Neutrophil (primary cell): ENCODE results near the gene DEAF1.

Experiments
- H3K27ac ChIP-seq: fragments of 200-600 bp; sonication (generic); 2 replicates; pipeline ENCODE4 v1.5.1; 2016; ENCODE audit warnings: mild to moderate bottlenecking, moderate library complexity
- H3K27me3 ChIP-seq: fragments of 200-600 bp; sonication (generic); 2 replicates; pipeline ENCODE4 v1.6.0; 2016; ENCODE audit warnings: mild to moderate bottlenecking
- H3K36me3 ChIP-seq: fragments of 200-600 bp; sonication (generic); 2 replicates; pipeline ENCODE4 v1.5.1; 2017
- H3K4me1 ChIP-seq, 2 experiments: fragments of 200-600 bp in 1 of 2; sonication (generic) in 1 of 2; 1 replicate in 1 of 2; 2 replicates in 1 of 2; pipeline versions ENCODE4 v1.5.1 to v1.6.1; 2013 to 2016; ENCODE audit warnings: low read depth in 1 of 2, low read length in 1 of 2, mild to moderate bottlenecking in 1 of 2, moderate library complexity in 1 of 2; ENCODE audit not compliant: control insufficient read depth in 1 of 2, insufficient read depth in 1 of 2
- H3K4me3 ChIP-seq, 2 experiments: fragments of 200-600 bp in 1 of 2; sonication (generic) in 1 of 2; 1 replicate in 1 of 2; 2 replicates in 1 of 2; pipeline ENCODE4 v1.5.1; 2013 to 2016; ENCODE audit warnings: low read depth in 1 of 2, low read length in 1 of 2, mild to moderate bottlenecking in 1 of 2, moderate library complexity in 1 of 2
- H3K9me3 ChIP-seq: fragments of 200-600 bp; sonication (generic); 2 replicates; pipeline ENCODE4 v1.5.1; 2016
- TF ChIP-seq, protein P1 (sequence below): fragments of 200-600 bp; sonication (generic); IDR thresholded peaks from 2 replicates; pipeline ENCODE4 v1.5.1; 2016; ENCODE audit warnings: antibody characterized with exemption

The DEAF1 gene

GRCh38 chr11:678297-678696, 16.7 kb downstream of the DEAF1 start:
- Histone ChIP-seq H3K4me1 (no peaks in the 10 kb centered on the region), H3K27ac (no peak overlapping the region), H3K4me3 (no peak overlapping the region), H3K27me3 (no peaks in the 10 kb centered on the region), H3K36me3 (peaks cover 55% of the 10 kb centered on the region), H3K9me3 (no peaks in the 10 kb centered on the region)
- TF ChIP-seq, protein P1, sequence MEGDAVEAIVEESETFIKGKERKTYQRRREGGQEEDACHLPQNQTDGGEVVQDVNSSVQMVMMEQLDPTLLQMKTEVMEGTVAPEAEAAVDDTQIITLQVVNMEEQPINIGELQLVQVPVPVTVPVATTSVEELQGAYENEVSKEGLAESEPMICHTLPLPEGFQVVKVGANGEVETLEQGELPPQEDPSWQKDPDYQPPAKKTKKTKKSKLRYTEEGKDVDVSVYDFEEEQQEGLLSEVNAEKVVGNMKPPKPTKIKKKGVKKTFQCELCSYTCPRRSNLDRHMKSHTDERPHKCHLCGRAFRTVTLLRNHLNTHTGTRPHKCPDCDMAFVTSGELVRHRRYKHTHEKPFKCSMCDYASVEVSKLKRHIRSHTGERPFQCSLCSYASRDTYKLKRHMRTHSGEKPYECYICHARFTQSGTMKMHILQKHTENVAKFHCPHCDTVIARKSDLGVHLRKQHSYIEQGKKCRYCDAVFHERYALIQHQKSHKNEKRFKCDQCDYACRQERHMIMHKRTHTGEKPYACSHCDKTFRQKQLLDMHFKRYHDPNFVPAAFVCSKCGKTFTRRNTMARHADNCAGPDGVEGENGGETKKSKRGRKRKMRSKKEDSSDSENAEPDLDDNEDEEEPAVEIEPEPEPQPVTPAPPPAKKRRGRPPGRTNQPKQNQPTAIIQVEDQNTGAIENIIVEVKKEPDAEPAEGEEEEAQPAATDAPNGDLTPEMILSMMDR = no peak

DNA sequence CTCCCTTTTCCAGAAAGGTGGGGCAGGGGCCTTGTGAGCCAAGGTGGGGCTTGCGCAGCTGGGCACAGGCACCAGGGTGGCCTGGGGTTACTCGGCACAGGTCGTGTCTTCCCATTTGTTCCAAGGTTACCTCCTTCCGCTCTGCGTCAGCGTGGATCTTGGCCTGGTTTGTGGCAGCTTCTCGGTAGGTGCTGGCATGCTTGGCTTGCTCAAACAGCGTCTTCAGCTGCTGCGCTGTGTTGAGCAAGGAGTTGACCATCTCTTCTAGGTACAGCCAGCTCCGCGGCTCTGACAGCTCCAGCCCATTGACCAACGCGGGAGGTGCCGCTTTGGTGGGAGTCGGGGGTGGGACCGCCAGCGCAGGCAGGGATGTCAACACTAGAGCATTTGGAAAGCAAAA, 20.6 kb downstream of the DEAF1 start:
- Histone ChIP-seq H3K4me1 (no peaks in the 10 kb centered on the region), H3K36me3 (peaks cover 57% of the 10 kb centered on the region), H3K27me3 (no peaks in the 10 kb centered on the region), H3K4me3 (no peak overlapping the region), H3K9me3 (no peaks in the 10 kb centered on the region), H3K27ac (no peak overlapping the region)
- TF ChIP-seq, protein P1 = no peak

GRCh38 chr11:673866-674265, 21.2 kb downstream of the DEAF1 start:
- Histone ChIP-seq H3K4me1 (no peaks in the 10 kb centered on the region), H3K36me3 (peaks cover 54% of the 10 kb centered on the region), H3K9me3 (no peaks in the 10 kb centered on the region), H3K4me3 (no peak overlapping the region), H3K27ac (no peak overlapping the region), H3K27me3 (no peaks in the 10 kb centered on the region)
- TF ChIP-seq, protein P1 = no peak

DNA sequence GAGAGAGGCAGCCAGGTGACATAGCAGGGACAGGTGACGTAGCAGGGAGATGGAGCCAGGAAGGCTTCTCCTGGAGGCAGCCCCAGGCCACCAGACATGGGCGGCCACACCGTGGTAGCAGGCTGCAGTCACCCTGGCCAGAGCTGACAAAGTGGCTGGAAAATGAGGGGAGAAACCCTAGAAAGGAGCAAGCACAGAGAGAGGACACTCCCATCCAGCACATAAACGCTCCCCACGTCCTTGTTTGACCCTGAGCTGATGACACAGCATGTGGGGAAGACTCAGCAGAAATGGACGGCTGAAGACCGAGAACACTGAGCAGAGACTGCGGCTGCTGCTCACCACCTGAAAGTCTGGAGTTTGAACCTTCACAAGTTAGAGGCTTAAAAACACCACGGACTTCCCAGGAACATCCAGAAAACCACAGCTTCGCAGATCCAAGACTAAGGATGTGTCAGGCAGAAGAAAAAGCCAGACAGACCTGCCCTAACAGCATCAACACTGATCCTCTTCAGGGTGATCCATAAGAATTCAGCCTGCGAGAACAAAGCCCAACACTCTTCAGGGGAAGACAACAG, 29.2 kb downstream of the DEAF1 start:
- no peak overlapping the region for H3K4me3 ChIP-seq
- no peaks in the 10 kb centered on the region for H3K4me1 ChIP-seq
- no peaks in the 10 kb centered on the region for H3K9me3 ChIP-seq
- TF ChIP-seq, protein P1 = no peak
- no peaks in the 10 kb centered on the region for H3K27me3 ChIP-seq
- no peak overlapping the region for H3K27ac ChIP-seq
- H3K36me3 ChIP-seq = peaks cover 16% of the 10 kb centered on the region

DNA sequence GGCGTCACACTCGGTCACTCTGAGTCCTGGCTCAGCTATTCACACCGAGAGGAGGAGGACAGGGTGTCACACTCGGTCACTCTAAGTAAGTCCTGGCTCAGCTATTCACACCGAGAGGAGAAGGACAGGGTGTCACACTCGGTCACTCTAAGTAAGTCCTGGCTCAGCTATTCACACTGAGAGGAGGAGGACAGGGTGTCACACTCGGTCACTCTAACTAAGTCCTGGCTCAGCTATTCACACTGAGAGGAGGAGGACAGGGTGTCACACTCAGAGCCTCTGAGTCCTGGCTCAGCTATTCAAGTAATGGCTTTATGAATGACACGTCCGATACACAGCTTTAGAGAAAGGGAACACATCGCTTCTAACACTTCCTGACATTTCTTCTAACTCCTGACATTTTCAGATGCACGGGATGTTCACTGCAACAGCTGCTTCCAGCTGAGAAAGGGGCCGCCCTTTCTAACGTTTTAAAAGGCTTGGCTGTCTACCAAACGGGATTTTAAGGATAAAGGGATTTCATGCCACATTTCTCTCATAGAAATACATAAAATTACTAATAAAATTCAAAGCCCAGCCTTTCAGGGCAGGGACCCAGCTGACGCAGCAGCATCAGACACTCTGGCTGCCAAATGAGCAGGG, 29.8 kb downstream of the DEAF1 start:
- Histone ChIP-seq H3K9me3 (no peaks in the 10 kb centered on the region), H3K27ac (no peak overlapping the region), H3K27me3 (no peaks in the 10 kb centered on the region), H3K4me1 (no peaks in the 10 kb centered on the region), H3K36me3 (peaks cover 21% of the 10 kb centered on the region), H3K4me3 (no peak overlapping the region)
- TF ChIP-seq, protein P1 = no peak
